HCT116 (cell line): ENCODE results near the gene RPL22L1. TPM values are rescaled to one million over a fixed set of nuclear protein-coding genes. Genes with fewer than 3 reads are reported as not detected.

ENCODE experiments used
- ATAC-seq: fragments of 200-7000 bp; cut with Tn5 transposase; 2 replicates; pipeline ENCODE4 v1.9.1; 2020; ENCODE audit warnings: mild to moderate bottlenecking, moderate library complexity
- BruUV-seq: library from RNA; stranded (reverse); fragments of 400-500 nt; replicated peaks from 2 replicates; lab custom pipeline; 2021; lab: Mats Ljungman, UMichigan
- CTCF ChIA-PET: fragments of 300-600 bp; sonication (Branson Sonifier 250); formaldehyde crosslinking; loops from one replicate; lab custom pipeline; 2021; ENCODE audit warnings: antibody characterized with exemption; lab: Charles Lee
- POLR2A ChIA-PET: fragments of 300-600, 350-600 bp; sonication (Branson Sonifier 250); formaldehyde crosslinking; loops from one replicate; lab custom pipeline; 2021; ENCODE audit warnings: antibody characterized with exemption; lab: Charles Lee
- RAD21 ChIA-PET, 2 experiments: fragments of 300-600 bp; sonication (Branson Sonifier 250); formaldehyde crosslinking; loops; one replicate each; lab custom pipeline; 2023; ENCODE audit warnings: low total read pairs in 2 of 2; ENCODE audit not compliant: uncharacterized antibody in 2 of 2, unreplicated experiment in 2 of 2, low non-redundant PET in 1 of 2; lab: Charles Lee
- DNase-seq: peaks from one replicate; pipeline ENCODE4 v3.0.0-alpha.2; 2010; ENCODE audit warnings: low read depth, low spot score
- H2AFZ ChIP-seq: fragments of 200-600 bp; shearing (Covaris generic), sonication (generic); 2 replicates; pipeline ENCODE4 v1.6.1; 2017; ENCODE audit warnings: low read depth, mixed run types, mixed read lengths, antibody characterized with exemption, low read length; ENCODE audit not compliant: poor library complexity, severe bottlenecking
- H3K27ac ChIP-seq: 2 replicates; pipeline ENCODE4 v1.5.1; 2012; ENCODE audit warnings: low read depth, low read length
- H3K27me3 ChIP-seq: fragments of 200-600 bp; sonication (generic); 2 replicates; pipeline ENCODE4 v1.6.1; 2016; ENCODE audit warnings: mixed run types, low read length, mixed read lengths; ENCODE audit not compliant: insufficient read depth
- H3K36me3 ChIP-seq, 2 experiments: fragments of 200-500 bp in 1 of 2; fragments of 200-600 bp in 1 of 2; sonication (Bioruptor generic) in 1 of 2; sonication (generic) in 1 of 2; 2 replicates each; pipeline versions ENCODE4 v1.5.1 to v1.6.1; 2014 to 2016; ENCODE audit warnings: low read length in 2 of 2, inconsistent platforms in 1 of 2, mixed read lengths in 1 of 2, mixed run types in 1 of 2; ENCODE audit not compliant: insufficient read depth in 2 of 2, control insufficient read depth in 1 of 2
- H3K4me1 ChIP-seq, 2 experiments: fragments of 200-600 bp in 1 of 2; sonication (generic) in 1 of 2; 2 replicates each; pipeline versions ENCODE4 v1.5.1 to v1.6.1; 2012 to 2017; ENCODE audit warnings: low read length in 2 of 2, inconsistent platforms in 1 of 2, mild to moderate bottlenecking in 1 of 2, mixed read lengths in 1 of 2, mixed run types in 1 of 2, moderate library complexity in 1 of 2; ENCODE audit not compliant: insufficient read depth in 2 of 2, control insufficient read depth in 1 of 2
- H3K4me2 ChIP-seq: fragments of 200-600 bp; sonication (generic); 2 replicates; pipeline ENCODE4 v1.6.1; 2017; ENCODE audit warnings: mixed run types, low read length, mixed read lengths
- H3K4me3 ChIP-seq, 2 experiments: fragments of 200-600 bp in 1 of 2; sonication (generic) in 1 of 2; replicated peaks in 1 of 2; 2 replicates each; pipeline ENCODE4 v1.5.1; 2011 to 2016; ENCODE audit warnings: low read length in 2 of 2, control low read depth in 1 of 2, low read depth in 1 of 2, mild to moderate bottlenecking in 1 of 2, mixed read lengths in 1 of 2, mixed run types in 1 of 2
- H3K79me2 ChIP-seq: fragments of 200-600 bp; sonication (generic); 2 replicates; pipeline ENCODE4 v1.6.1; 2017; ENCODE audit warnings: mild to moderate bottlenecking, mixed run types, low read length, moderate library complexity, mixed read lengths; ENCODE audit not compliant: insufficient read depth
- H3K9ac ChIP-seq: fragments of 200-600 bp; sonication (generic); 2 replicates; pipeline ENCODE4 v1.6.1; 2016; ENCODE audit warnings: low read length, mixed read lengths
- H3K9me2 ChIP-seq: fragments of 200-600 bp; sonication (generic), shearing (Covaris generic); 2 replicates; pipeline ENCODE4 v1.6.1; 2017; ENCODE audit warnings: mixed run types, mild to moderate bottlenecking, moderate library complexity; ENCODE audit not compliant: insufficient read depth
- H3K9me3 ChIP-seq, 2 experiments: fragments of 200-500 bp in 1 of 2; fragments of 200-600 bp in 1 of 2; sonication (Bioruptor generic) in 1 of 2; sonication (generic) in 1 of 2; 2 replicates each; pipeline ENCODE4 v1.6.1; 2014 to 2017; ENCODE audit warnings: low read length in 2 of 2, mixed read lengths in 2 of 2, inconsistent platforms in 1 of 2, low read depth in 1 of 2, mild to moderate bottlenecking in 1 of 2, mixed run types in 1 of 2, moderate library complexity in 1 of 2; ENCODE audit not compliant: control insufficient read depth in 1 of 2, insufficient read depth in 1 of 2
- H4K20me1 ChIP-seq: fragments of 200-600 bp; sonication (generic), shearing (Covaris generic); 2 replicates; pipeline ENCODE4 v1.6.1; 2017; ENCODE audit warnings: mixed run types, mild to moderate bottlenecking, moderate library complexity; ENCODE audit not compliant: insufficient read depth
- ATF3 ChIP-seq: IDR thresholded peaks from 2 replicates; pipeline ENCODE4 v1.6.1; 2012
- CBX3 ChIP-seq: IDR thresholded peaks from 2 replicates; pipeline ENCODE4 v1.6.1; 2012; ENCODE audit warnings: low read depth
- CEBPB ChIP-seq: IDR thresholded peaks from 2 replicates; pipeline ENCODE4 v1.6.1; 2012; ENCODE audit warnings: low read depth
- EGR1 ChIP-seq: IDR thresholded peaks from 2 replicates; pipeline ENCODE4 v1.6.1; 2012; ENCODE audit warnings: low read depth
- ELF1 ChIP-seq: IDR thresholded peaks from 2 replicates; pipeline ENCODE4 v1.6.1; 2012; ENCODE audit warnings: low read depth, borderline replicate concordance
- EZH2 ChIP-seq: fragments of 200-600 bp; sonication (generic); IDR thresholded peaks from 2 replicates; pipeline ENCODE4 v1.6.1; 2017; ENCODE audit warnings: antibody characterized with exemption, mixed run types
- FOSL1 ChIP-seq: IDR thresholded peaks from 2 replicates; pipeline ENCODE4 v1.6.1; 2012; ENCODE audit warnings: low read depth
- POLR2A ChIP-seq: IDR thresholded peaks from 2 replicates; pipeline ENCODE4 v1.7.0; 2011; ENCODE audit warnings: borderline replicate concordance; ENCODE audit not compliant: insufficient read depth, insufficient read length; ENCODE audit errors: extremely low read depth
- POLR2AphosphoS5 ChIP-seq: IDR thresholded peaks from 2 replicates; pipeline ENCODE4 v1.6.1; 2011; ENCODE audit warnings: mild to moderate bottlenecking, low read depth, low read length, moderate library complexity
- RAD21 ChIP-seq: IDR thresholded peaks from 2 replicates; pipeline ENCODE4 v1.6.1; 2012; ENCODE audit warnings: low read depth, mild to moderate bottlenecking
- REST ChIP-seq: IDR thresholded peaks from 2 replicates; pipeline ENCODE4 v1.6.1; 2012; ENCODE audit warnings: low read depth
- SP1 ChIP-seq: IDR thresholded peaks from 2 replicates; pipeline ENCODE4 v1.6.1; 2012; ENCODE audit warnings: low read depth
- SRF ChIP-seq: IDR thresholded peaks from 2 replicates; pipeline ENCODE4 v1.6.1; 2012; ENCODE audit warnings: low read depth
- TCF7L2 ChIP-seq: IDR thresholded peaks from 2 replicates; pipeline ENCODE4 v1.7.0; 2011; ENCODE audit warnings: borderline replicate concordance, inconsistent platforms; ENCODE audit not compliant: insufficient read depth, insufficient read length; ENCODE audit errors: extremely low read depth
- YY1 ChIP-seq: IDR thresholded peaks from 2 replicates; pipeline ENCODE4 v1.6.1; 2011; ENCODE audit warnings: low read length, low read depth, moderate library complexity, mild to moderate bottlenecking; ENCODE audit not compliant: insufficient replicate concordance; ENCODE audit errors: extremely low read depth
- ZFX ChIP-seq: fragments of 450-650 bp; IDR thresholded peaks from 2 replicates; pipeline ENCODE4 v1.6.1; 2017
- ZNF274 ChIP-seq: fragments of 200-500 bp; sonication (Bioruptor generic); IDR thresholded peaks from 2 replicates; pipeline ENCODE4 v1.6.1; 2014; ENCODE audit warnings: mild to moderate bottlenecking, low read depth, low read length, inconsistent platforms
- intact Hi-C: fragments of 100-400 bp; cut with micrococcal nuclease; formaldehyde crosslinking; loops from 2 replicates; pipeline ENCODE4 v1.10.0; 2022
- total RNA-seq: library from RNA; stranded (reverse); gene quantifications from one replicate; pipeline ENCODE4 v1.2.1, GENCODE V29; 2021; ENCODE audit not compliant: unreplicated experiment

Gene RPL22L1
- total RNA-seq, 1 experiment from 2014 or later = 492 TPM

GRCh38 chr3:170867143-170867937 lies 2.7 kb downstream of the RPL22L1 start:
- POLR2A ChIA-PET = no interaction called here
- BruUV-seq = no TSS peak
- RAD21 ChIA-PET = no interaction called here

More at GRCh38 chr3:170867143-170867937, 2.7 kb downstream of the RPL22L1 start:
- Histone ChIP-seq H3K9ac (peak overlapping the region; percentile 17; the same call in 1 of the 2 replicates), H3K79me2 (peaks cover 37% of the 10 kb centered on the region), H3K36me3 (peaks cover 26 to 31% of the 10 kb centered on the region in 2 experiments), H3K27ac (peak overlapping the region; percentile 84; the same call in 1 of the 2 replicates), H2AFZ (no peak overlapping the region), H3K4me1 (peaks cover 9 to 20% of the 10 kb centered on the region in 2 experiments), H3K9me3 (no peaks in the 10 kb centered on the region), H3K4me3 (no peak overlapping the region), H3K9me2 (no peaks in the 10 kb centered on the region), H4K20me1 (peaks cover 26% of the 10 kb centered on the region), H3K4me2 (no peak overlapping the region), H3K27me3 (no peaks in the 10 kb centered on the region)
- no peak for DNase-seq
- intact Hi-C loops = no loop called here
- TF ChIP-seq POLR2A = no peak
- TF ChIP-seq FOSL1 = no peak
- TF ChIP-seq REST = no peak
- no peak for TF ChIP-seq RAD21
- no peak for TF ChIP-seq ATF3
- no peak; the same call in 1 of the 2 replicates for TF ChIP-seq POLR2AphosphoS5
- no peak for TF ChIP-seq CBX3
- TF ChIP-seq SRF = no peak
- no peak for TF ChIP-seq SP1
- TF ChIP-seq EGR1 = no peak
- TF ChIP-seq TCF7L2 = no peak
- no peak for TF ChIP-seq ZFX
- TF ChIP-seq ZNF274 = no peak
- TF ChIP-seq CEBPB = no peak
- TF ChIP-seq YY1 = no peak
- TF ChIP-seq EZH2 = no peak
- no peak for TF ChIP-seq ELF1
- CTCF ChIA-PET = no interaction called here
- no peak for ATAC-seq
